BLaER1 (cell line): Measurements from ENCODE around the gene DMTF1.
A peak's percentile ranks its signal among the peaks of the same experiment; 100 is the strongest.
"Not testable (repeated sequence)": the region's sequence is repeated elsewhere in the genome, so short reads cannot be mapped to it uniquely, and the experiment has no call there.

Experiments
- H3K27ac ChIP-seq: shearing (Covaris generic); formaldehyde crosslinking; 2 replicates; pipeline ENCODE4 v1.8.1; 2022
- H3K27me3 ChIP-seq: shearing (Covaris generic); formaldehyde crosslinking; 2 replicates; pipeline ENCODE4 v1.8.1; 2022
- H3K36me3 ChIP-seq: shearing (Covaris generic); formaldehyde crosslinking; 2 replicates; pipeline ENCODE4 v1.8.1; 2022
- H3K4me1 ChIP-seq: shearing (Covaris generic); formaldehyde crosslinking; 2 replicates; pipeline ENCODE4 v1.8.1; 2022
- H3K4me2 ChIP-seq: shearing (Covaris generic); formaldehyde crosslinking; 2 replicates; pipeline ENCODE4 v1.8.1; 2022
- H3K4me3 ChIP-seq: shearing (Covaris generic); formaldehyde crosslinking; 2 replicates; pipeline ENCODE4 v1.8.1; 2022
- H3K9ac ChIP-seq: shearing (Covaris generic); formaldehyde crosslinking; 2 replicates; pipeline ENCODE4 v1.8.1; 2022
- H3K9me3 ChIP-seq: shearing (Covaris generic); formaldehyde crosslinking; 2 replicates; pipeline ENCODE4 v1.8.1; 2022
- H4K20me1 ChIP-seq: shearing (Covaris generic); formaldehyde crosslinking; 2 replicates; pipeline ENCODE4 v1.8.1; 2022
- Cebpa-rat ChIP-seq: shearing (Covaris generic); IDR thresholded peaks from 2 replicates; pipeline ENCODE4 v1.8.1; 2022

The DMTF1 gene

GRCh38 chr7:87218796-87219544 is 66.7 kb downstream of the DMTF1 start:
- peak overlapping the region; percentile 99 for H3K4me2 ChIP-seq
- H3K4me3 ChIP-seq: peak overlapping the region; percentile 98
- H3K4me1 ChIP-seq: peaks cover 50% of the 10 kb centered on the region
- H3K36me3 ChIP-seq: no peaks in the 10 kb centered on the region
- H4K20me1 ChIP-seq: peaks cover 18% of the 10 kb centered on the region
- peak overlapping the region; percentile 96 for H3K27ac ChIP-seq
- no peaks in the 10 kb centered on the region for H3K9me3 ChIP-seq
- TF ChIP-seq Cebpa-rat: no peak
- H3K9ac ChIP-seq: peak overlapping the region; percentile 96
- no peaks in the 10 kb centered on the region for H3K27me3 ChIP-seq

- Histone ChIP-seq H4K20me1 (peaks cover 12% of the 10 kb centered on the region), H3K4me3 (peak within 1 kb of the TSS; percentile 98), H3K9ac (peak within 1 kb of the TSS; percentile 96), H3K4me2 (peak within 1 kb of the TSS; percentile 99), H3K27me3 (no peaks in the 10 kb centered on the region), H3K9me3 (no peaks in the 10 kb centered on the region), H3K27ac (peak within 1 kb of the TSS; percentile 96), H3K36me3 (no peaks in the 10 kb centered on the region), H3K4me1 (peaks cover 44% of the 10 kb centered on the region)
- no peak for TF ChIP-seq Cebpa-rat
Measured at GRCh38 chr7:87219545-87220025, 67.3 kb downstream of the DMTF1 start, which contains the start of gene TMEM243. TSS of gene TMEM243 (minus strand) at chr7:87219732. CDS start at chr7:87219503, 229 bp downstream.

GRCh38 chr7:87220026-87220733 is 67.9 kb downstream of the DMTF1 start:
- peaks cover 38% of the 10 kb centered on the region for H3K4me1 ChIP-seq
- no peaks in the 10 kb centered on the region for H3K27me3 ChIP-seq
- H3K9ac ChIP-seq: peak overlapping the region; percentile 96
- H3K36me3 ChIP-seq: no peaks in the 10 kb centered on the region
- H3K4me2 ChIP-seq: peak overlapping the region; percentile 99
- H3K9me3 ChIP-seq: no peaks in the 10 kb centered on the region
- peak overlapping the region; percentile 96 for H3K27ac ChIP-seq
- no peak for TF ChIP-seq Cebpa-rat
- H4K20me1 ChIP-seq: 0 out of 2 replicates have a peak, but pooled peaks cover 7% of the 10 kb centered on the region
- peak overlapping the region; percentile 98 for H3K4me3 ChIP-seq

- Histone ChIP-seq H3K27ac (no peak overlapping the region), H3K9ac (peak overlapping the region; percentile 96; the same call in 1 of the 2 replicates), H3K4me3 (peak overlapping the region; percentile 98)
Measured at GRCh38 chr7:87220734-87221215, 68.5 kb downstream of the DMTF1 start.

GRCh38 chr7:87223666-87224065 is 71.4 kb downstream of the DMTF1 start:
- Histone ChIP-seq H3K27me3 (no peaks in the 10 kb centered on the region), H3K4me3 (no peak overlapping the region), H3K27ac (no peak overlapping the region), H3K36me3 (no peaks in the 10 kb centered on the region), H3K9me3 (no peaks in the 10 kb centered on the region), H3K9ac (no peak overlapping the region), H3K4me2 (no peak overlapping the region), H3K4me1 (peaks cover 7% of the 10 kb centered on the region), H4K20me1 (no peaks in the 10 kb centered on the region)
- no peak for TF ChIP-seq Cebpa-rat

More at GRCh38 chr7:87220734-87221215, 68.5 kb downstream of the DMTF1 start:
- Histone ChIP-seq H4K20me1 (0 out of 2 replicates have a peak, but pooled peaks cover 7% of the 10 kb centered on the region), H3K27me3 (no peaks in the 10 kb centered on the region), H3K4me2 (peak overlapping the region; percentile 99), H3K9me3 (no peaks in the 10 kb centered on the region), H3K36me3 (no peaks in the 10 kb centered on the region), H3K4me1 (peaks cover 32% of the 10 kb centered on the region)
- no peak for TF ChIP-seq Cebpa-rat

- H3K4me1 ChIP-seq: peaks cover 5% of the 10 kb centered on the region
- no peak overlapping the region for H3K9ac ChIP-seq
- TF ChIP-seq Cebpa-rat: no peak
- no peaks in the 10 kb centered on the region for H3K27me3 ChIP-seq
- no peaks in the 10 kb centered on the region for H3K36me3 ChIP-seq
- no peak overlapping the region for H3K4me3 ChIP-seq
- H4K20me1 ChIP-seq: no peaks in the 10 kb centered on the region
- peaks cover 10% of the 10 kb centered on the region for H3K9me3 ChIP-seq
- no peak overlapping the region for H3K4me2 ChIP-seq
- H3K27ac ChIP-seq: no peak overlapping the region
Measured at GRCh38 chr7:87225696-87226095, 73.4 kb downstream of the DMTF1 start.

- Histone ChIP-seq H3K9ac (no peak overlapping the region), H3K27me3 (no peaks in the 10 kb centered on the region), H3K36me3 (no peaks in the 10 kb centered on the region), H3K4me2 (no peak overlapping the region), H4K20me1 (no peaks in the 10 kb centered on the region), H3K27ac (no peak overlapping the region), H3K4me1 (no peaks in the 10 kb centered on the region), H3K4me3 (no peak overlapping the region), H3K9me3 (peaks cover 16% of the 10 kb centered on the region)
- TF ChIP-seq Cebpa-rat: no peak
Measured at GRCh38 chr7:87226495-87226894, 74.2 kb downstream of the DMTF1 start.

GRCh38 chr7:87231258-87231657 is 79.0 kb downstream of the DMTF1 start:
- Histone ChIP-seq H3K36me3 (no peaks in the 10 kb centered on the region), H3K27ac (no peak overlapping the region), H3K9me3 (peaks cover 16% of the 10 kb centered on the region), H3K4me2 (no peak overlapping the region), H4K20me1 (no peaks in the 10 kb centered on the region), H3K4me1 (no peaks in the 10 kb centered on the region), H3K27me3 (no peaks in the 10 kb centered on the region), H3K4me3 (no peak overlapping the region), H3K9ac (no peak overlapping the region)
- no peak for TF ChIP-seq Cebpa-rat

- Histone ChIP-seq H4K20me1 (no peaks in the 10 kb centered on the region), H3K4me3 (no peak overlapping the region), H3K9me3 (peaks cover 16% of the 10 kb centered on the region), H3K4me2 (no peak overlapping the region), H3K9ac (no peak overlapping the region), H3K36me3 (no peaks in the 10 kb centered on the region), H3K27ac (no peak overlapping the region), H3K27me3 (no peaks in the 10 kb centered on the region), H3K4me1 (no peaks in the 10 kb centered on the region)
- TF ChIP-seq Cebpa-rat: no peak
Measured at GRCh38 chr7:87231711-87232110, 79.5 kb downstream of the DMTF1 start.

GRCh38 chr7:87234949-87235348 is 82.7 kb downstream of the DMTF1 start:
- H3K9ac ChIP-seq: no peak overlapping the region
- H3K27me3 ChIP-seq: no peaks in the 10 kb centered on the region
- no peaks in the 10 kb centered on the region for H4K20me1 ChIP-seq
- H3K27ac ChIP-seq: no peak overlapping the region
- H3K9me3 ChIP-seq: peaks cover 14% of the 10 kb centered on the region
- H3K4me2 ChIP-seq: no peak overlapping the region
- H3K4me1 ChIP-seq: no peaks in the 10 kb centered on the region
- H3K36me3 ChIP-seq: no peaks in the 10 kb centered on the region
- no peak overlapping the region for H3K4me3 ChIP-seq
- no peak for TF ChIP-seq Cebpa-rat

- not testable (repeated sequence) for H3K36me3 ChIP-seq, H3K27ac ChIP-seq, H3K9ac ChIP-seq, H3K27me3 ChIP-seq, H3K9me3 ChIP-seq, H4K20me1 ChIP-seq, H3K4me1 ChIP-seq, H3K4me2 ChIP-seq, H3K4me3 ChIP-seq
Measured at GRCh38 chr7:87238464-87239051, 86.3 kb downstream of the DMTF1 start.

- H3K27ac ChIP-seq, H3K9ac ChIP-seq: not testable (repeated sequence)
- peaks cover 25% of the 10 kb centered on the region for H3K9me3 ChIP-seq
Measured at GRCh38 chr7:87245671-87246070, 93.4 kb downstream of the DMTF1 start.

More at GRCh38 chr7:87245671-87246070, 93.4 kb downstream of the DMTF1 start:
- not testable (repeated sequence) for H3K4me3 ChIP-seq, H3K27me3 ChIP-seq, H3K4me2 ChIP-seq, H4K20me1 ChIP-seq, H3K4me1 ChIP-seq, H3K36me3 ChIP-seq
